ENCODE measurements around the gene ANKH.
"Not testable (repeated sequence)": the region's sequence is repeated elsewhere in the genome, so short reads cannot be mapped to it uniquely, and the experiment has no call there.

The ANKH gene

GRCh38 chr5:14809369-14810155 lies 62.0 kb downstream of the ANKH start:
- H3K36me3 ChIP-seq = no peaks in the 10 kb centered on the region
- peaks cover 0 to 51% (median 17%) of the 10 kb centered on the region in 4 donors for H3K4me1 ChIP-seq
- H3K4me3 ChIP-seq = no peak overlapping the region
- H3K9me3 ChIP-seq = no peaks in the 10 kb centered on the region
- no peaks in the 10 kb centered on the region for H3K27me3 ChIP-seq
- intact Hi-C loops (cut with DNase I; ENCODE audit: low total_unique reads) = no loop called here
- no peak for TF ChIP-seq CTCF (IDR thresholded peaks at IDR 0.05)
- peak overlapping the region; percentile 35 to 40 for H3K27ac ChIP-seq
- peak; percentile 75 to 81 for DNase-seq

DNA sequence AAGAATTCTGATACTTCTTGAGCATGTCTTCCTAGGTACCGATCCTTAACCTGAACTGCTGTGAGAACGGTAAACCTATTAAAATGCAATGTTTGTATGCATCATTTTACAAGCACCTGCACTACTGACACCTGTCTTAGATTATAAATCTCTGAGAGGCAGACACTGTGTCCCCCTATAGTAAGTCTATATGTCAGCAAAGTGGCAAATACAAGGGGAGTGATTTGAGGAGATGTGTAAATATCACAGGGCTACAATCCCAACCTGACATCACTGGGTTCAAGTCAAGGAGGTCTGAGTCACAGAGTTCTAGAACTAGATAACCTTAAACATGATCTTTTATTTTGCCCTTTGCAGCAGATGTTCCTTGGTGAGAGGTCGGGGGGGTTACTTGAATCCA lies 64.1 kb downstream of the ANKH start:
- H3K4me3 ChIP-seq = no peak overlapping the region
- TF ChIP-seq CTCF (IDR thresholded peaks at IDR 0.05) = no peak
- peaks cover 0 to 48% (median 17%) of the 10 kb centered on the region in 4 donors for H3K4me1 ChIP-seq
- no peaks in the 10 kb centered on the region for H3K27me3 ChIP-seq
- DNase-seq = no peak
- intact Hi-C loops (cut with DNase I; ENCODE audit: low total_unique reads) = no loop called here
- no peaks in the 10 kb centered on the region for H3K36me3 ChIP-seq
- no peaks in the 10 kb centered on the region for H3K9me3 ChIP-seq
- H3K27ac ChIP-seq = no peak overlapping the region

DNA sequence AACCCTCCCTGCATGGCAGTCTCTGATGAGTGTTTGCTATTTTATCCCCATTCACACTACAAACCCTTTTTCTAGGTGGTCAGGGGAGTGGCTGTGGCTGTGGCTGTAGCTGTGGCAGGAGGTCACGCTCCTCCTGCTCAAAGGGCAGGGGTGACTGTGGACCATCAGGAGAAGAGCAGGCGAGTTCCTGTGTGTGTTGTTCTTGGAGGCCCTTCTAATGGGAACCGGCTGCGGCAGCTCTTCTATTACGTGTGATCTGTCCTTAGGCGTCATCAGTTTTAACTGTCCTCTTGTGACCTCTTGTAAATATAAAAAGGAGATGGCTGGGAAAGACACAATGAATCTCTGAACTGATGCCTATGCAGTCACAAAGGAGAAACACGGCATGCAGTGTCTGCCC lies 65.1 kb downstream of the ANKH start:
- Histone ChIP-seq H3K27ac (no peak overlapping the region), H3K4me3 (no peak overlapping the region), H3K9me3 (no peaks in the 10 kb centered on the region), H3K27me3 (no peaks in the 10 kb centered on the region), H3K36me3 (no peaks in the 10 kb centered on the region), H3K4me1 (peaks cover 0 to 39% (median 17%) of the 10 kb centered on the region in 4 donors)
- intact Hi-C loops (cut with DNase I; ENCODE audit: low total_unique reads) = no loop called here
- DNase-seq = peak in 1 of 2 donors; percentile 53
- no peak for TF ChIP-seq CTCF (IDR thresholded peaks at IDR 0.05)

GRCh38 chr5:14802541-14802940 lies 69.0 kb downstream of the ANKH start:
- Histone ChIP-seq H3K27me3 (no peaks in the 10 kb centered on the region), H3K9me3 (no peaks in the 10 kb centered on the region), H3K4me1 (peaks cover 0 to 29% (median 0%) of the 10 kb centered on the region in 4 donors), H3K36me3 (no peaks in the 10 kb centered on the region), H3K27ac (no peak overlapping the region), H3K4me3 (no peak overlapping the region)
- intact Hi-C loops (cut with DNase I; ENCODE audit: low total_unique reads) = no loop called here
- no peak for TF ChIP-seq CTCF (IDR thresholded peaks at IDR 0.05)
- DNase-seq = no peak

DNA sequence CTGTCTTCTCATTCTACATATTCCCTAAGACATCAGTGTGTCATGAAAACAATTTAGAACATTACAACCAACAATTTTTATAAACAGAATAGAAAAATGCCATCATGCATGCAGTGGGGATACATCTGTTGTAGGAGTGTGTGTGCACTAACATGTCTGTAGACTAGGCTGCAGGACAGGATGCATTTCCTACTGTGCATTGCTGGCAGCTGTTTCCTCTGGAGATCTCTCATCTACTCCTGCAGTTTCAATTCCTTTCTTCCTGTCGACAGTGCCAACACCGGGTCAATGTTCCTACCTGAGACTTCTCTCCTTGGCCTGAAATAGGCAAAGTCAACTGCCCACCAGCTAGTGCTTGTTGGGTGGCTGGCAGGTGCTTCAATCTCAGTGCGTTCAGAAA lies 69.8 kb downstream of the ANKH start:
- DNase-seq = no peak
- H3K27me3 ChIP-seq = no peaks in the 10 kb centered on the region
- peaks cover 0 to 24% (median 0%) of the 10 kb centered on the region in 4 donors for H3K4me1 ChIP-seq
- TF ChIP-seq CTCF (IDR thresholded peaks at IDR 0.05) = no peak
- H3K9me3 ChIP-seq = no peaks in the 10 kb centered on the region
- H3K36me3 ChIP-seq = no peaks in the 10 kb centered on the region
- no peak overlapping the region for H3K27ac ChIP-seq
- H3K4me3 ChIP-seq = no peak overlapping the region
- intact Hi-C loops (cut with DNase I; ENCODE audit: low total_unique reads) = no loop called here

DNA sequence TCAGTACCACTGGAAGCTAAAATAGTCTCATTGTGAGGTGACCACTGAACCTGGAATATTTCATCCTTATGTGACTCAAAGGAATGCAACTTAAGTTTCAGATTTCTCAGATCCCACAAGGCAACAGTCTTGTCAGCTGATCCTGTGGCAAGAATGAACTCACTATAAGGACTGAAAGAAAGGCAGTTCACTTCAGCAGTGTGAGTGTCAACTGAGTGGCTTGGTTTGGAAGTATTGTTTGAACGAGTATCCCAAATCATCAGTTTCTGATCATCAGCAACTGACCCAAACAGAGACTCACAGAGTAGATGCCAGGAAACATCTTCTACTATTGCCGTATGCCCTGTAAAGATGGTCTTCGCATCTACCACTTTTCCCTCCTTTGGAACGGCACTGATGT lies 74.2 kb downstream of the ANKH start:
- DNase-seq; H3K36me3 ChIP-seq; H3K27ac ChIP-seq; intact Hi-C loops (cut with DNase I; ENCODE audit: low total_unique reads); H3K27me3 ChIP-seq; H3K4me3 ChIP-seq; H3K9me3 ChIP-seq: not testable (repeated sequence)
- H3K4me1 ChIP-seq = peaks cover 0 to 11% (median 1%) of the 10 kb centered on the region in 4 donors
